Neural crest cell (in vitro differentiated cells): ENCODE measurements around the gene MYOCD. TPM values are rescaled to one million over a fixed set of nuclear protein-coding genes. Genes with fewer than 3 reads are reported as not detected.

ENCODE experiments used
- DNase-seq: peaks from one replicate; pipeline ENCODE4 v3.0.0; 2021; ENCODE audit warnings: low read depth, mixed read lengths, low spot score
- H3K27ac Mint-ChIP-seq: one replicate; pipeline ENCODE4 v1.8.0; 2021; ENCODE audit warnings: mild to moderate bottlenecking, mixed read lengths; ENCODE audit not compliant: unreplicated experiment
- H3K27me3 Mint-ChIP-seq: 2 replicates; pipeline ENCODE4 v1.8.0; 2021; ENCODE audit warnings: low read depth, mild to moderate bottlenecking, mixed read lengths
- H3K36me3 Mint-ChIP-seq: 2 replicates; pipeline ENCODE4 v1.8.0; 2021; ENCODE audit warnings: low read depth, mild to moderate bottlenecking, mixed read lengths
- H3K4me1 Mint-ChIP-seq: 2 replicates; pipeline ENCODE4 v1.8.0; 2021; ENCODE audit warnings: mixed read lengths
- H3K4me3 Mint-ChIP-seq: one replicate; pipeline ENCODE4 v1.8.0; 2021; ENCODE audit warnings: mild to moderate bottlenecking, mixed read lengths
- H3K9me3 Mint-ChIP-seq: 2 replicates; pipeline ENCODE4 v1.8.0; 2021; ENCODE audit warnings: mixed read lengths
- CTCF ChIP-seq: fragments of 200-600 bp; sonication (generic); conservative IDR thresholded peaks from 2 replicates; pipeline ENCODE4 v1.5.0; 2021; ENCODE audit warnings: antibody characterized with exemption, mild to moderate bottlenecking
- total RNA-seq: library from RNA; stranded (reverse); gene quantifications from 2 replicates; pipeline ENCODE4 v1.2.1, GENCODE V29; 2021

MYOCD gene
- total RNA-seq, 1 donor from 2014 or later: 0.09 TPM

DNA sequence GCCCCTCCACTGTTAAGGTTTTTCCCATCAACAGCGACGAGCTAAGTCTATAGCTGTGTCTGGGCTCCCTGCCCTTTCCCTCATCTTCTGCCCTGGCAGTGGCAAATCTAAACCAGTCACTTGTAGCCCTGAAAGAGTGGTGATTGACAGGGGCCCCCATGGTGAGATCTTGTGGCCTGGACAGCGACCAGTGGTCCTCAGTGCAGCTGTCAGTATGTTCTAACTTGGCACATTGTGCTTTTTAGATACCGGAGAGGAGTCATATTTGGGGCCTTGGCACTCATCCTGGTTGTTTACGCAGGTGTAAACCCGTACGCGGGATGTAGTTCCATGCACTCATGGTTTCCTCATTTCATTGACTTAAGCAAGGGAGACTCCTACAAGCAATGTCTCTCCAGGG lies 66.1 kb downstream of the MYOCD start:
- DNase-seq: no peak
- Mint-ChIP-seq H3K27me3 (peaks cover 4% of the 10 kb centered on the region), H3K9me3 (no peaks in the 10 kb centered on the region), H3K4me1 (no peaks in the 10 kb centered on the region), H3K36me3 (no peaks in the 10 kb centered on the region), H3K27ac (no peak overlapping the region), H3K4me3 (no peak overlapping the region)
- no peak for TF ChIP-seq CTCF

DNA sequence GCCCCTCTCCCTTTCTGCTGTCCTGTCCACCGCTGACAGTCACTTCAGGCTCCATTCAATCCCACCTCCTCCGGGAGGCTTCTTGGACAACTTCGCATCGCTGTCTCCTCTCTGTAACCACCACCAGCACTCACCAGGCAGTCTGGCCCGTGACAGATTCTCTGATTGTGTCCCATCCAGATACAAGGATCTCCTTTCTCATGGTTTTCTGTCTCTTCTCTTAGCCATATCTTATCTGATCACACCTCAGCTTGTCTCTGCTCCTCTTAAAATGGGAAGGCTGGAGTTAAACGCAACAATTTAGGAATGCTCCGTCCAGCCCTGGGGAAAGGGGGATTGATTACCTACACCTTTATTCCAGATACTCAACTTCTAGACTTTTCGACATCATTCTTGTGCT lies 66.7 kb downstream of the MYOCD start:
- no peak for TF ChIP-seq CTCF
- H3K4me3 Mint-ChIP-seq: no peak overlapping the region
- no peaks in the 10 kb centered on the region for H3K9me3 Mint-ChIP-seq
- H3K4me1 Mint-ChIP-seq: no peaks in the 10 kb centered on the region
- no peak overlapping the region for H3K27ac Mint-ChIP-seq
- H3K36me3 Mint-ChIP-seq: no peaks in the 10 kb centered on the region
- DNase-seq: no peak
- peaks cover 6% of the 10 kb centered on the region for H3K27me3 Mint-ChIP-seq

GRCh38 chr17:12734926-12735325 lies 69.2 kb downstream of the MYOCD start:
- Mint-ChIP-seq H3K4me1 (no peaks in the 10 kb centered on the region), H3K9me3 (no peaks in the 10 kb centered on the region), H3K4me3 (no peak overlapping the region), H3K36me3 (no peaks in the 10 kb centered on the region), H3K27me3 (peaks cover 9% of the 10 kb centered on the region), H3K27ac (no peak overlapping the region)
- no peak for DNase-seq
- no peak for TF ChIP-seq CTCF

DNA sequence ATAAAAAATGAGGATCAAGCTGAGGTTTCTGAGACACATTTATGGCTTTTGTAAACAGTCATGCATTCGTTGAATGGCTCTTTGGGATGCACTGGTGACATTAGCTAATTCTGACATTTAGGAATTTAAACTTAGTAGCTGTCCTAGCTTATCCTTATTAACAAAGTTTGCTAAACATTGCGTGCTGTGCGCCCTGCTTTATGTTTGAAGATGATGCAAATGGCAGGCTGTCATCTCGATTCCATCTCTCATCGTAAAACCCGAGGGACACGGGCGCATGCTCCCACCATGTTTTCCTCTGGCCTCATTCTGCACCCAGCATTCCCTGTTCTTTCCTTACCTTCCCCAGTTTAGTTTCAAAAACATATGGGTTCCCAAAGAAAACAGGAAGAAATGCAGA lies 69.8 kb downstream of the MYOCD start:
- Mint-ChIP-seq H3K4me1 (no peaks in the 10 kb centered on the region), H3K36me3 (no peaks in the 10 kb centered on the region), H3K9me3 (no peaks in the 10 kb centered on the region), H3K4me3 (no peak overlapping the region), H3K27me3 (peaks cover 11% of the 10 kb centered on the region), H3K27ac (no peak overlapping the region)
- no peak for TF ChIP-seq CTCF
- no peak for DNase-seq

DNA sequence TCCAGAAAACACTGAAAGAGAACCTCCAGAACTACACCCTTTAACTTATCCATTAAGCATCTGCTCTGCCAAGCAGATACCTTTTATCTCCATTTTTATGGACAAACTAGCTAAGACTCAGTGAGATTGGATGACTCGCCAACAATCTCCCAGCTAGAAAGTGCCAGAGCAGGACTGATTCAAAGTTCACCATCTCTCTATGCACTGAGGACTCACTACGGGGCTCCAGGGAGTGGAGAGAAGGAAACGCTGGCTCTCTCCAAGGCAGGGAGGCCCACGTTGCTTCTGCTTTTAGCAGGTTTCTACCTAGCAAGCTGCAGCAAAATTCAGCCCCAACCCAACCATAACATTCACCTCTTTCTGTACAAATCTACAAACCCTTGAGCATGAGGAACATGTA lies 70.8 kb downstream of the MYOCD start:
- DNase-seq: no peak
- Mint-ChIP-seq H3K4me1 (no peaks in the 10 kb centered on the region), H3K27me3 (peaks cover 11% of the 10 kb centered on the region), H3K9me3 (no peaks in the 10 kb centered on the region), H3K27ac (no peak overlapping the region), H3K4me3 (no peak overlapping the region), H3K36me3 (no peaks in the 10 kb centered on the region)
- TF ChIP-seq CTCF: no peak
